Measurements from ENCODE around the gene RMP24.
"Not testable (repeated sequence)": the region's sequence is repeated elsewhere in the genome, so short reads cannot be mapped to it uniquely, and the experiment has no call there.

RMP24 gene

GRCh38 chr18:35962320-35962719, 10.2 kb upstream of the RMP24 start:
- H3K4me3 ChIP-seq (replicated peaks in 1 of 2; ENCODE audit: low read depth in 2 of 2, low read length in 2 of 2): no peak overlapping the region
- no peak for DNase-seq (ENCODE audit: low read depth in 2 of 2)
- TF ChIP-seq, protein P1, sequence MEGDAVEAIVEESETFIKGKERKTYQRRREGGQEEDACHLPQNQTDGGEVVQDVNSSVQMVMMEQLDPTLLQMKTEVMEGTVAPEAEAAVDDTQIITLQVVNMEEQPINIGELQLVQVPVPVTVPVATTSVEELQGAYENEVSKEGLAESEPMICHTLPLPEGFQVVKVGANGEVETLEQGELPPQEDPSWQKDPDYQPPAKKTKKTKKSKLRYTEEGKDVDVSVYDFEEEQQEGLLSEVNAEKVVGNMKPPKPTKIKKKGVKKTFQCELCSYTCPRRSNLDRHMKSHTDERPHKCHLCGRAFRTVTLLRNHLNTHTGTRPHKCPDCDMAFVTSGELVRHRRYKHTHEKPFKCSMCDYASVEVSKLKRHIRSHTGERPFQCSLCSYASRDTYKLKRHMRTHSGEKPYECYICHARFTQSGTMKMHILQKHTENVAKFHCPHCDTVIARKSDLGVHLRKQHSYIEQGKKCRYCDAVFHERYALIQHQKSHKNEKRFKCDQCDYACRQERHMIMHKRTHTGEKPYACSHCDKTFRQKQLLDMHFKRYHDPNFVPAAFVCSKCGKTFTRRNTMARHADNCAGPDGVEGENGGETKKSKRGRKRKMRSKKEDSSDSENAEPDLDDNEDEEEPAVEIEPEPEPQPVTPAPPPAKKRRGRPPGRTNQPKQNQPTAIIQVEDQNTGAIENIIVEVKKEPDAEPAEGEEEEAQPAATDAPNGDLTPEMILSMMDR (IDR thresholded peaks at IDR 0.05; ENCODE audit: low read depth, low read length): no peak

DNA sequence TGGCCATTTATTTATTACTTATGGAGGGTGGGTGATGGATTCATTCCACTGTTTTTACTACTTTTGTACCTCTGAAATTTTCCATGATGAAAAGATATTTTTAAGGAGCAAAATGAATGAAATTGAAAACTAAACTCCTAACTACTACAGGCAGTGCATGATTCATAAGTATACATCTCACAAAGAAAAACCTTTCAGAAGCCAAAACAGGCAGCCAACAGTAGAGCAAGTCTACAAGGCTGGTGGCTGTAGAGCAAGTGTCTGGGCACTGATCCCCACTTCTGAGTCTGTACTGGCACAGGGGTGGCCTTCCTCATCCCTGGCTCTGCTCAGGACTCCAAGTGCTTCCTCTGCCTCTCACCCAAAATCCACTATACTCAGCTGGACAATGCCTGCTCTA, 8.2 kb upstream of the RMP24 start:
- H3K4me3 ChIP-seq (replicated peaks in 1 of 2; ENCODE audit: low read depth in 2 of 2, low read length in 2 of 2): no peak overlapping the region
- TF ChIP-seq, protein P1 (IDR thresholded peaks at IDR 0.05; ENCODE audit: low read depth, low read length): no peak
- DNase-seq (ENCODE audit: low read depth in 2 of 2): no peak

- H3K4me3 ChIP-seq (replicated peaks in 1 of 2; ENCODE audit: low read depth in 2 of 2, low read length in 2 of 2); DNase-seq (ENCODE audit: low read depth in 2 of 2): not testable (repeated sequence)
These were observed 4.6 kb upstream of the RMP24 start for GRCh38 chr18:35967866-35968265.

- no peak for DNase-seq (ENCODE audit: low read depth in 2 of 2)
These were observed 4.1 kb upstream of the RMP24 start for GRCh38 chr18:35968278-35968880.

GRCh38 chr18:35969676-35970075, 2.8 kb upstream of the RMP24 start:
- H3K4me3 ChIP-seq (replicated peaks in 1 of 2; ENCODE audit: low read depth in 2 of 2, low read length in 2 of 2): no peak overlapping the region
- TF ChIP-seq, protein P1 (IDR thresholded peaks at IDR 0.05; ENCODE audit: low read depth, low read length): no peak

More at GRCh38 chr18:35968278-35968880, 4.1 kb upstream of the RMP24 start:
- H3K4me3 ChIP-seq (replicated peaks in 1 of 2; ENCODE audit: low read depth in 2 of 2, low read length in 2 of 2): no peak overlapping the region
- TF ChIP-seq, protein P1 (IDR thresholded peaks at IDR 0.05; ENCODE audit: low read depth, low read length): no peak

GRCh38 chr18:35971661-35972196, 750 bp upstream of the RMP24 start:
- TF ChIP-seq, protein P1 (IDR thresholded peaks at IDR 0.05; ENCODE audit: low read depth, low read length): no peak
- DNase-seq (ENCODE audit: low read depth in 2 of 2): no peak
- peak overlapping the region; percentile 90 to 92 for H3K4me3 ChIP-seq (replicated peaks in 1 of 2; ENCODE audit: low read depth in 2 of 2, low read length in 2 of 2)

More at GRCh38 chr18:35969676-35970075, 2.8 kb upstream of the RMP24 start:
- no peak for DNase-seq (ENCODE audit: low read depth in 2 of 2)

GRCh38 chr18:35973650-35974049, 1.2 kb downstream of the RMP24 start:
- H3K4me3 ChIP-seq (replicated peaks in 1 of 2; ENCODE audit: low read depth in 2 of 2, low read length in 2 of 2): peak overlapping the region in 1 of 2 donors; percentile 90
- no peak for DNase-seq (ENCODE audit: low read depth in 2 of 2)
- TF ChIP-seq, protein P1 (IDR thresholded peaks at IDR 0.05; ENCODE audit: low read depth, low read length): no peak

Data from cardiac fibroblast (primary cell).